Measurements from ENCODE around the gene INHA. TPM values are rescaled to one million over a fixed set of nuclear protein-coding genes. Genes with fewer than 3 reads are reported as not detected.

Gene INHA
- total RNA-seq, 1 experiment from 2014 or later = 0.80 TPM

DNA sequence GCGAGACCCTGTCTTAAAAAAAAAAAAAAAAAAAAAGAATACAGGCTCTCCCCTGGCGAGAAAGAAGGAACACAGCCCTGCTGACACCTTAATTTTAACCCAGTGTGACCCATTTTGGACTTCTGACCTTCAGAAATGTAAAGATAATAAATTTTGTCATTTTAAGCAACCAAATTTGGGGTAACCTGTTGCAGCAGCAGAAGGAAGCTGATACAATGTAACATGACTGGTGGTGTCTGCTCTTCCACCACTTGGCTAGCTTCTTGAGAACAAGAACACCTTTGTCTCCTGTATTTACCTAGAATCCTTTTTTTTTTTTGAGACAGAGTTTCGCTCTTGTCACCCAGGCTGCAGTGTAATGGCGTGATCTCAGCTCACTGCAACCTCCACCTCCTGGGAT lies 19.0 kb downstream of the INHA start:
- TF ChIP-seq, protein P1, sequence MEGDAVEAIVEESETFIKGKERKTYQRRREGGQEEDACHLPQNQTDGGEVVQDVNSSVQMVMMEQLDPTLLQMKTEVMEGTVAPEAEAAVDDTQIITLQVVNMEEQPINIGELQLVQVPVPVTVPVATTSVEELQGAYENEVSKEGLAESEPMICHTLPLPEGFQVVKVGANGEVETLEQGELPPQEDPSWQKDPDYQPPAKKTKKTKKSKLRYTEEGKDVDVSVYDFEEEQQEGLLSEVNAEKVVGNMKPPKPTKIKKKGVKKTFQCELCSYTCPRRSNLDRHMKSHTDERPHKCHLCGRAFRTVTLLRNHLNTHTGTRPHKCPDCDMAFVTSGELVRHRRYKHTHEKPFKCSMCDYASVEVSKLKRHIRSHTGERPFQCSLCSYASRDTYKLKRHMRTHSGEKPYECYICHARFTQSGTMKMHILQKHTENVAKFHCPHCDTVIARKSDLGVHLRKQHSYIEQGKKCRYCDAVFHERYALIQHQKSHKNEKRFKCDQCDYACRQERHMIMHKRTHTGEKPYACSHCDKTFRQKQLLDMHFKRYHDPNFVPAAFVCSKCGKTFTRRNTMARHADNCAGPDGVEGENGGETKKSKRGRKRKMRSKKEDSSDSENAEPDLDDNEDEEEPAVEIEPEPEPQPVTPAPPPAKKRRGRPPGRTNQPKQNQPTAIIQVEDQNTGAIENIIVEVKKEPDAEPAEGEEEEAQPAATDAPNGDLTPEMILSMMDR (IDR thresholded peaks at IDR 0.05; ENCODE audit: unreplicated experiment) = no peak
- H3K27me3 Mint-ChIP-seq (ENCODE audit: unreplicated experiment) = no peaks in the 10 kb centered on the region
- BruUV-seq (replicated peaks) = no TSS peak
- CTCF ChIA-PET = no interaction called here
- H3K4me3 Mint-ChIP-seq (ENCODE audit: low read depth, unreplicated experiment) = no peak overlapping the region
- DNase-seq = no peak
- no peaks in the 10 kb centered on the region for H3K9me3 Mint-ChIP-seq (ENCODE audit: low read depth, unreplicated experiment)
- no peaks in the 10 kb centered on the region for H3K36me3 Mint-ChIP-seq (ENCODE audit: insufficient read depth, unreplicated experiment)
- peaks cover under 1% of the 10 kb centered on the region for H3K4me1 Mint-ChIP-seq (ENCODE audit: low read depth, unreplicated experiment)
- no peak overlapping the region for H3K27ac Mint-ChIP-seq (ENCODE audit: unreplicated experiment)
- intact Hi-C loops (cut with micrococcal nuclease; ENCODE audit: unreplicated experiment) = no loop called here

DNA sequence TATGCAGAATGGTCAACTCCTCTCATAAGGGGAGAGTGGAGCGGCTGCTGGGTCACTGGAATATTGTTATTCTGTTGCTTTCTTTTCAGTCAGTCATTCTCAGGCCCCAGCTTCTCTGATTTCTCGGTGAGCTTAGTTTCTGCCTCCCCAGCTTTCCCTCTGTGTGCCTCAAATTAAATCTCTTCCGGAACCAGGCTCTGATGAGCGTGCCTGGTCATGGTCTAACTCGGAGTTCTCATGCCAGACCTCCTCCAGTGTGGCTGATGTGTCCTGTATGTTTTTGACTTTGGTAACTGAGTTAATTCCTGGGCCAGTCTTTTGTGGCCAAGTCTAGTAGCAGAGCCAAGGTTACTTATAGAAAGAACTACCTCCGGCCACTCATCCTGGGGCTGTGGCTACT lies 20.6 kb downstream of the INHA start:
- BruUV-seq (replicated peaks) = no TSS peak
- intact Hi-C loops (cut with micrococcal nuclease; ENCODE audit: unreplicated experiment) = no loop called here
- Mint-ChIP-seq H3K27ac (ENCODE audit: unreplicated experiment) (no peak overlapping the region), H3K27me3 (ENCODE audit: unreplicated experiment) (no peaks in the 10 kb centered on the region), H3K4me3 (ENCODE audit: low read depth, unreplicated experiment) (no peak overlapping the region), H3K36me3 (ENCODE audit: insufficient read depth, unreplicated experiment) (peaks cover 13% of the 10 kb centered on the region), H3K9me3 (ENCODE audit: low read depth, unreplicated experiment) (no peaks in the 10 kb centered on the region), H3K4me1 (ENCODE audit: low read depth, unreplicated experiment) (peaks cover 10% of the 10 kb centered on the region)
- DNase-seq = no peak
- CTCF ChIA-PET = no interaction called here
- TF ChIP-seq, protein P1 (IDR thresholded peaks at IDR 0.05; ENCODE audit: unreplicated experiment) = no peak

DNA sequence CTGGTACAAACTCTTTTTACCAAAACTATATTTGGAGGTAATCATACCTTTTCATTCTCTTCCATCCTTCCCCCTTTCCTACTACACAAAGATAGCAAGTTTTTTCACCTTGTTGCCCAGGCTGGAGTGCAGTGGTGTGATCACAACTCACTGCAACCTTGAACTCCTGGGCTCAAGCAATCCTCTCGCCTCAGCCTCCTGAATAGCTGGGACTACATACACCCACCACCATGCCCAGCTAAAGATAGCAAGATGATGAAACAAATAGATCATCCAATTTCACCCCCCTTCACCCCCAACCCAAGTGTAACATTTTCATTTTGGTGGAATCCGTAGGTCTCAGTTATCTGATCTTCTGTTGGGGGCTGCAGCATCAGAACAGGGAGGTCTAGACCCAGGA lies 21.0 kb downstream of the INHA start:
- TF ChIP-seq, protein P1 (IDR thresholded peaks at IDR 0.05; ENCODE audit: unreplicated experiment) = no peak
- Mint-ChIP-seq H3K27me3 (ENCODE audit: unreplicated experiment) (no peaks in the 10 kb centered on the region), H3K27ac (ENCODE audit: unreplicated experiment) (no peak overlapping the region), H3K36me3 (ENCODE audit: insufficient read depth, unreplicated experiment) (peaks cover 17% of the 10 kb centered on the region), H3K9me3 (ENCODE audit: low read depth, unreplicated experiment) (no peaks in the 10 kb centered on the region), H3K4me1 (ENCODE audit: low read depth, unreplicated experiment) (peaks cover 10% of the 10 kb centered on the region), H3K4me3 (ENCODE audit: low read depth, unreplicated experiment) (no peak overlapping the region)
- intact Hi-C loops (cut with micrococcal nuclease; ENCODE audit: unreplicated experiment) = no loop called here
- CTCF ChIA-PET = no interaction called here
- no TSS peak for BruUV-seq (replicated peaks)
- DNase-seq = no peak

DNA sequence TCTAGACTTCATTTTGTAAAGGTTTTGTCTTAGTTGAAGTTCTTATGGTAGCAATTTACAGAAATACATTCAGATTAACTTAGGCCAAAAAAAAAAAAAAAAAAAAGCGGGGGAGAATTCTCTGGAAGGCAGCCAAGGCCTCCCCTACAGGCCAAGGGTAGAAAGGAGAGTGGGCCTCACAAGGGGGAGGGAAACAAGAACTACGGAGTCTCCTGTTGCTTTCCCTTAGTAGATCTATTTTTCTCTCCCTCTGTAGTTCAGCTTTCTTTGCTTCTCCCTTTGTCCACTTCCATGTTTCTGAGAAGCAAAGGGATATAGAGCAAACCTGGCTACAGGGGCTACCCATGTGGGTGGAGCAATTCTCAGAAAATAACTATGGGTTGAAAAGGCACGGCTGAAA lies 23.1 kb downstream of the INHA start:
- TF ChIP-seq, protein P1 (IDR thresholded peaks at IDR 0.05; ENCODE audit: unreplicated experiment) = no peak
- H3K9me3 Mint-ChIP-seq (ENCODE audit: low read depth, unreplicated experiment) = no peaks in the 10 kb centered on the region
- peaks cover 20% of the 10 kb centered on the region for H3K36me3 Mint-ChIP-seq (ENCODE audit: insufficient read depth, unreplicated experiment)
- no peak for DNase-seq
- no peak overlapping the region for H3K4me3 Mint-ChIP-seq (ENCODE audit: low read depth, unreplicated experiment)
- BruUV-seq (replicated peaks) = no TSS peak
- peaks cover 10% of the 10 kb centered on the region for H3K4me1 Mint-ChIP-seq (ENCODE audit: low read depth, unreplicated experiment)
- intact Hi-C loops (cut with micrococcal nuclease; ENCODE audit: unreplicated experiment) = no loop called here
- no peaks in the 10 kb centered on the region for H3K27me3 Mint-ChIP-seq (ENCODE audit: unreplicated experiment)
- CTCF ChIA-PET = no interaction called here
- no peak overlapping the region for H3K27ac Mint-ChIP-seq (ENCODE audit: unreplicated experiment)
